Nephron (organoid): Measurements from ENCODE around the gene PNLIPRP1.

Experiments used
- H3K27ac Mint-ChIP-seq, 3 experiments: 2 replicates each; pipeline ENCODE4 v1.8.0; 2020; ENCODE audit warnings: mixed read lengths in 3 of 3, mild to moderate bottlenecking in 2 of 3, moderate library complexity in 1 of 3
- H3K27me3 Mint-ChIP-seq: 2 replicates; pipeline ENCODE4 v1.8.0; 2021; ENCODE audit warnings: low read depth, mild to moderate bottlenecking, moderate library complexity, mixed read lengths
- H3K36me3 Mint-ChIP-seq: 2 replicates; pipeline ENCODE4 v1.8.0; 2020; ENCODE audit warnings: low read depth, mixed read lengths
- H3K4me1 Mint-ChIP-seq: 2 replicates; pipeline ENCODE4 v1.8.0; 2020; ENCODE audit warnings: mixed read lengths
- H3K4me3 Mint-ChIP-seq, 3 experiments: 2 replicates each; pipeline ENCODE4 v1.8.0; 2020; ENCODE audit warnings: mild to moderate bottlenecking in 3 of 3, mixed read lengths in 3 of 3, moderate library complexity in 2 of 3
- H3K9me3 Mint-ChIP-seq: 2 replicates; pipeline ENCODE4 v1.8.0; 2020; ENCODE audit warnings: mixed read lengths
- TF ChIP-seq, protein P1 (sequence below), 3 experiments: fragments of 200-600 bp; sonication (generic); IDR thresholded peaks; one replicate each; pipeline ENCODE4 v1.5.0; 2021; ENCODE audit warnings: antibody characterized with exemption in 3 of 3; ENCODE audit not compliant: unreplicated experiment in 3 of 3

The PNLIPRP1 gene

DNA sequence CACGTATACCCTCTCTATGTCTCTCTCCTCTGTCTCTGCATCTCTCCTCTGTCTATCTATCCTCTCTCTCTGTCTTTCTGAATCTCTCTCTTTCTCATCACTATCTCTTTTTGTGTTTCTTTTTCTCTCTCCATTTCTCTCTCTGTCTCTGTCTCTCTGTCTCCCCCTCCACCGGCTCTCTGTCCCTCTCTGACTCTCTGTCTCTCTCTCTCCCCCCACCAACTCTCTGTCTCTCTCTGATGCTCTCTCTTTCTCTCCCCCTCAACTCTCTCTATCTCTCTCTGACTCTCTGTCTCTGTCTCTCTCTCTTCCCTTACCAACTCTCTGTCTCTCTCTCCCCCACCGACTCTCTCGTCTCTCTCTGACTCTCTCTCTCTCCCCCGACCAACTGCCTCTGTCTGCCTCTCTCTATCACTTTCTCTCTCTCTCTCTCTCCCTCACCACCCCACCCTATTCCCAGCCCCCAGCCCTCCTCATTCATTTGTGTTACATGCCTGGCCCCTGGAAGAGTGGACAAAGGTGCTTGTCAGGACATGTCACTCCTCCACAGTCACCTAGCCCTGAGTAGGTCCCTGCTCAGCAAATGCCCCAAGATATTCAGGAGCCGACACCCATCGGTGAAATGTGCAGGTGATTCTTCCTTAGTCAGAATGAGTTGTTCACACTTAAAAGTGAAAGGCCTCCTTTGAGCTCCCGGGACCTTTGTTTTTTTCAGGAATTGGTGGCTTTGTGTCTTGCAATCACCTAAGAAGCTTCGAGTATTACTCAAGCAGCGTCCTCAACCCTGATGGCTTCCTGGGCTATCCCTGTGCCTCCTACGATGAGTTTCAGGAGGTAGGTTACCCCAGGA, 43.6 kb downstream of the PNLIPRP1 start:
- peaks cover 14% of the 10 kb centered on the region for H3K27me3 Mint-ChIP-seq
- no peaks in the 10 kb centered on the region for H3K9me3 Mint-ChIP-seq
- no peaks in the 10 kb centered on the region for H3K4me1 Mint-ChIP-seq
- no peak overlapping the region for H3K4me3 Mint-ChIP-seq
- no peak overlapping the region for H3K27ac Mint-ChIP-seq
- TF ChIP-seq, protein P1, sequence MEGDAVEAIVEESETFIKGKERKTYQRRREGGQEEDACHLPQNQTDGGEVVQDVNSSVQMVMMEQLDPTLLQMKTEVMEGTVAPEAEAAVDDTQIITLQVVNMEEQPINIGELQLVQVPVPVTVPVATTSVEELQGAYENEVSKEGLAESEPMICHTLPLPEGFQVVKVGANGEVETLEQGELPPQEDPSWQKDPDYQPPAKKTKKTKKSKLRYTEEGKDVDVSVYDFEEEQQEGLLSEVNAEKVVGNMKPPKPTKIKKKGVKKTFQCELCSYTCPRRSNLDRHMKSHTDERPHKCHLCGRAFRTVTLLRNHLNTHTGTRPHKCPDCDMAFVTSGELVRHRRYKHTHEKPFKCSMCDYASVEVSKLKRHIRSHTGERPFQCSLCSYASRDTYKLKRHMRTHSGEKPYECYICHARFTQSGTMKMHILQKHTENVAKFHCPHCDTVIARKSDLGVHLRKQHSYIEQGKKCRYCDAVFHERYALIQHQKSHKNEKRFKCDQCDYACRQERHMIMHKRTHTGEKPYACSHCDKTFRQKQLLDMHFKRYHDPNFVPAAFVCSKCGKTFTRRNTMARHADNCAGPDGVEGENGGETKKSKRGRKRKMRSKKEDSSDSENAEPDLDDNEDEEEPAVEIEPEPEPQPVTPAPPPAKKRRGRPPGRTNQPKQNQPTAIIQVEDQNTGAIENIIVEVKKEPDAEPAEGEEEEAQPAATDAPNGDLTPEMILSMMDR (IDR thresholded peaks at IDR 0.05; ENCODE audit: unreplicated experiment in 3 of 3), result no peak
- no peaks in the 10 kb centered on the region for H3K36me3 Mint-ChIP-seq

DNA sequence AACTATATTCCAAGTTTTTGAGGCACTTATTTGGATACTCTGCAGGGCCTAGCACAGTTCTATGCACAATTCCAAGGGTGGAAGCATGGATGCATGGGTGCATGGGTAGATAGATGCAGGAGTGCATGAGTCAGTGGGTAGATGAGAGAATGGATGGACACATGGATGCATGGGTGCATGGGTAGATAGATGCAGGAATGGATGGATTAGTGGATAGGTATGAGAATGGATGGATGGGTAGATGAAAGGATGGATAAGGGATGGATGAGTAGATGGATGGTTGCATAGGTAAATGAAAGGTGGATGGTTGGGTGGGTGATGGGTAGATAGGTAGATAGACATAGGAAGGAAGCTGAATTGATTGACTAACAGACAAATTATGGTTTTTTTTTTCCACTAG, 45.6 kb downstream of the PNLIPRP1 start:
- H3K36me3 Mint-ChIP-seq, result no peaks in the 10 kb centered on the region
- H3K4me1 Mint-ChIP-seq, result no peaks in the 10 kb centered on the region
- H3K27me3 Mint-ChIP-seq, result peaks cover 9% of the 10 kb centered on the region
- peaks cover 6% of the 10 kb centered on the region for H3K9me3 Mint-ChIP-seq
- TF ChIP-seq, protein P1 (IDR thresholded peaks at IDR 0.05; ENCODE audit: unreplicated experiment in 3 of 3), result no peak
- no peak overlapping the region for H3K4me3 Mint-ChIP-seq
- H3K27ac Mint-ChIP-seq, result no peak overlapping the region

DNA sequence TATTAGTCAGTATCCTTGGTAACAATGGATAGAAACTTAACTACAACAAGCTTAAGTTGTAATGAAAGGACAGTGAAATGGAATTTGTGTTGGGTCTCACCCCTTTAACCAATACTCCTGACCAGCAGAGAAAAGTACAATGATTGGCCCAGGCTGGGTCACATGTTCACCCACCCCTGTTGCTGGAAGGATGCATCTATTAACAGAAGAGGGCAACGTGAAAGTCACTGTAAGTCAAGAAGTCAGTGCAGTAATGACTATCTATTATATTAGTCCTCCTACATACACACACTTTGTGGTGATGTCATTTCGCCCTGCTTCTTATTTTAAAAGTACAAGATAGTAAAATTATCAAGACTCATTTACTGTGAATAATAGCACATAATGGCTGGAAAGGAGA, 46.2 kb downstream of the PNLIPRP1 start:
- peaks cover 9% of the 10 kb centered on the region for H3K27me3 Mint-ChIP-seq
- no peaks in the 10 kb centered on the region for H3K4me1 Mint-ChIP-seq
- H3K9me3 Mint-ChIP-seq, result peaks cover 6% of the 10 kb centered on the region
- TF ChIP-seq, protein P1 (IDR thresholded peaks at IDR 0.05; ENCODE audit: unreplicated experiment in 3 of 3), result no peak
- no peak overlapping the region for H3K27ac Mint-ChIP-seq
- H3K36me3 Mint-ChIP-seq, result no peaks in the 10 kb centered on the region
- no peak overlapping the region for H3K4me3 Mint-ChIP-seq

DNA sequence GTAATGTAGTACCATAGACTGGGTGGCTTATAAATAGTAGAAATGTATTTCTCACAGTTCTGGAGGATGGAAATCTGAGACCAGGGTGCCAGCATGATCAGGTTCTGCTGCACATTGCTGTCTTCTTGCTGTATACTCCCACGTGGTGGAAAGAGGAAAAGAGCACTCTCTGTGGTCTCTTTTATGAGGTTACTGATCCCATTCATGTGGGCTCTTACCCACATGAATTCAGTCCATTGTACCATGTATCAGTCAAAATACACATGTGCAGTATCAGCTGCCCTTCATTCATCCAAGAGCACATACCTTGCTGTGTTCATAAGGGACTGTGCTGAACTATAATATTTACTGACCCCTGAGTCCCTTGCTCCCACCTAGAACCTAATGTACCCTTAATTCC, 47.1 kb downstream of the PNLIPRP1 start:
- Mint-ChIP-seq H3K4me1 (no peaks in the 10 kb centered on the region), H3K4me3 (no peak overlapping the region), H3K27ac (no peak overlapping the region), H3K27me3 (peaks cover 9% of the 10 kb centered on the region), H3K36me3 (no peaks in the 10 kb centered on the region), H3K9me3 (peaks cover 6% of the 10 kb centered on the region)
- TF ChIP-seq, protein P1 (IDR thresholded peaks at IDR 0.05; ENCODE audit: unreplicated experiment in 3 of 3), result no peak

DNA sequence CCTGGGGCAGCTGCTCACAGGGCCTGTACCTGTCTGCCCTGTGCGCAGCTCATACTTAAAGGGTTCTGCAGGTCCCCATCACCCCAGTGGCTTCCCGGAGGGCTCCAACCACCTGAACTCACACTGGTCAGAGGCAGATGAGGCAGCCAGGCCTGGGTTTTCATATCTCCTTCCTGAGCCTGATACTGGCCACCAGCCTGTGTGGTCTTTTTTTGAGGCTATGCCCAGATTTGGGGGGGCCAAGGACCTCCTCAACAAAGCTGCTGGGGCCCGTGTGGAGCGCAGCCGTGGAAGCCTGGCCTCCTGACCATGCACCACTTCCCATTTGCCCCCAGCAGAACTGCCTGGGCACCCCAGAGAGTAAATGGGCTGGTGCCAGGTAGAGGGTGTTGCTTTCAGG, 55.7 kb downstream of the PNLIPRP1 start:
- Mint-ChIP-seq H3K27me3 (peaks cover 17% of the 10 kb centered on the region), H3K4me1 (no peaks in the 10 kb centered on the region), H3K27ac (no peak overlapping the region), H3K9me3 (peaks cover 35% of the 10 kb centered on the region), H3K4me3 (no peak overlapping the region), H3K36me3 (no peaks in the 10 kb centered on the region)
- TF ChIP-seq, protein P1 (IDR thresholded peaks at IDR 0.05; ENCODE audit: unreplicated experiment in 3 of 3), result no peak

DNA sequence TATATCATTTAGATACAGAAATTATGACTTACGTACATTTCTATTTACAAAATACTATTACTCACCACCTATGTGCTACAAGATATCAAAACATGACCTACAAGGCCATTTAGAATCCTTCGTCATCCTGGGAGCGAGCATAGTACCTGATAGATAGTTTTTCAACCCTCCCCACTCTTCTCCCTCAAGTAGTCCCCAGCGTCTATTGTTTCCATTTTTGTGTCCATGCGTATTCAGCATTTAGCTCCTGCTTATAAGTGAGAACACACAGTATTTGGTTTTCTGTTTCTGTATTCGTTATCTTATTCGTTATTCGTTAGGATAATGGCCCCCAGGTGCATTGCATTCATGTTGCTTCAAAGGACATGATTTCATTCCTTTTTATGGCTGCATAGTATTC, 58.1 kb downstream of the PNLIPRP1 start:
- Mint-ChIP-seq H3K4me3 (no peak overlapping the region), H3K9me3 (peaks cover 46% of the 10 kb centered on the region), H3K4me1 (no peaks in the 10 kb centered on the region), H3K27me3 (peaks cover 11% of the 10 kb centered on the region), H3K27ac (no peak overlapping the region), H3K36me3 (no peaks in the 10 kb centered on the region)
- TF ChIP-seq, protein P1 (IDR thresholded peaks at IDR 0.05; ENCODE audit: unreplicated experiment in 3 of 3), result no peak
